Measurements from ENCODE around the gene USF2.
"Not testable (repeated sequence)": the region's sequence is repeated elsewhere in the genome, so short reads cannot be mapped to it uniquely, and the experiment has no call there.

Gene USF2

DNA sequence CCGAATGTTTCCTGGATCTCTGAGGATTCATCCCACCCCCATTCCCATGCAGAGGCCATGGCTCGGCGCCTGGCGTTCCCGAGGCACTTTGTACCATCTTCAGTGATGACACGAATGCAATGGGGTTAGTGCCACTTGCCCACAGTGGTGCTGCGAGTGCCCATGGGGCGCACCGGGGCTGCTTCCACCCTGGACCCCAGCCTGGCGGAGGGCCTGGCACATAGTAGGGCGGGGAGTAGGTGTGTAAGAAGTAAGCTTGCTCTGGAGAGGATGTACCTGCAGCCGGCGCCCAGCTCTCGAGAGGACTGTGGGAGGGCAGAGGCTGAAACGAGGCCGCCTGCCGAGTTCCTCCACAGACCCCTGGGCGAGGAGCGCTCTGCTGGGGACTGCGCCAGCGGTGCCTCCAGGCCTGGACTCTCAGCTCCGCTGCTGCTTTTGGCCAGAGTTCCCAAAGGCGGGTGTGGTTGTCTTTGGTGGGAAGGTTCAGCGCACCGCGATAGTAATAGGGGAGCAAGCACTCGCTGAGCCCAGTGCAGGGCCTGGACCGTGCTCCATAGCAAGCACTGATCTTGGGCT is 8.0 kb downstream of the USF2 start:
- no CpG with 5 or more reads among the region's 28 CpGs for WGBS (ENCODE audit: insufficient coverage, insufficient read length)
- H3K4me3 ChIP-seq (ENCODE audit: low read length), result no peak overlapping the region
- peaks cover 26% of the 10 kb centered on the region for H3K36me3 ChIP-seq (ENCODE audit: control insufficient read depth, insufficient read depth, low read length)
- no peak for DNase-seq (ENCODE audit: low read depth, low spot score)
- H3K4me1 ChIP-seq (ENCODE audit: control insufficient read depth, insufficient read depth, low read length), result no peaks in the 10 kb centered on the region; the same call in 1 of the 2 replicates
- H3K27me3 ChIP-seq (ENCODE audit: control insufficient read depth, insufficient read depth, low read length), result no peaks in the 10 kb centered on the region
- no peak overlapping the region for H3K27ac ChIP-seq (ENCODE audit: low read length)
- no peaks in the 10 kb centered on the region for H3K9me3 ChIP-seq (ENCODE audit: control insufficient read depth, insufficient read depth, low read length)

DNA sequence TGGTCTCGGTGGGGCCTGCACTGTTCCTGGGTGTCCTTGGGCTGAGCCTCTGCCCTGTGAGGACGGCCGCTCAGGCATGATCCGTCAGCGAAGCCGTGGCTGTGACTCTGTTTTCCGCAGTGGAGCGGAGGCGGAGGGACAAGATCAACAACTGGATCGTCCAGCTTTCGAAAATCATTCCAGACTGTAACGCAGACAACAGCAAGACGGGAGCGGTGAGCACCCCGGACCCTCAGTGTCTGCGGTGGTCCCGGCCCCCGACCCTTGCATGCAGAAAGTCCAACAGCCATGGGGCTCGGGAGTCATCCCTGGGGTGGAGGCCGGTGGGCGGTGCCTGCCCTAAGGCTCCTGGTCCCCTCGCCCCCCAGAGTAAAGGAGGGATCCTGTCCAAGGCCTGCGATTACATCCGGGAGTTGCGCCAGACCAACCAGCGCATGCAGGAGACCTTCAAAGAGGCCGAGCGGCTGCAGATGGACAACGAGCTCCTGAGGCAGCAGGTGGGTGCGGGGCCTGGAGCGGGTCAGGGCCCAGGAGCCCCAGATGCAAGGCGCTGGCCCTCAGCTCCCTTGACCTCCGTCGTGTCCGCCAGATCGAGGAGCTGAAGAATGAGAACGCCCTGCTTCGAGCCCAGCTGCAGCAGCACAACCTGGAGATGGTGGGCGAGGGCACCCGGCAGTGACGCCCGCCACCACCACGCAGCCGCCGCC is 10.0 kb downstream of the USF2 start:
- H3K27ac ChIP-seq (ENCODE audit: low read length), result no peak overlapping the region
- peaks cover 16% of the 10 kb centered on the region for H3K36me3 ChIP-seq (ENCODE audit: control insufficient read depth, insufficient read depth, low read length)
- no peak for DNase-seq (ENCODE audit: low read depth, low spot score)
- no peaks in the 10 kb centered on the region for H3K27me3 ChIP-seq (ENCODE audit: control insufficient read depth, insufficient read depth, low read length)
- no peak overlapping the region for H3K4me3 ChIP-seq (ENCODE audit: low read length)
- no peaks in the 10 kb centered on the region for H3K9me3 ChIP-seq (ENCODE audit: control insufficient read depth, insufficient read depth, low read length)
- no CpG with 5 or more reads among the region's 45 CpGs for WGBS (ENCODE audit: insufficient coverage, insufficient read length)
- H3K4me1 ChIP-seq (ENCODE audit: control insufficient read depth, insufficient read depth, low read length), result no peaks in the 10 kb centered on the region; the same call in 1 of the 2 replicates

DNA sequence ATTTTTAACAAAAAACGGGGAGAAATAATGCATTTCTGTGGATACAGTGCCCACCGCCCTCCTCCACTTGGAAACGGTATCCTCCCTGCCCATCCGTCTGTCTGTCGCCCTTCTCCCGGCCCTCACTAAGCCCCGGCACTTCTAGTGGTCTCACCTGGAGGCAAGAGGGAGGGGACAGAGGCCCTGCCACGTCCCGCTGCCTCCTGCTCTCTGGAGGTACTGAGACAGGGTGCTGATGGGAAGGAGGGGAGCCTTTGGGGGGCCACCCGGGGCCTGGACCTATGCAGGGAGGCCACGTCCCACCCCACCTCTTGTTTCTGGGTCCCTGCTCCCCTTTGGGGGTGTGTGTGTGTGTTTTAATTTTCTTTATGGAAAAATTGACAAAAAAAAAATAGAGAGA is 10.6 kb downstream of the USF2 start:
- Histone ChIP-seq H3K36me3 (ENCODE audit: control insufficient read depth, insufficient read depth, low read length) (peaks cover 14% of the 10 kb centered on the region), H3K27me3 (ENCODE audit: control insufficient read depth, insufficient read depth, low read length) (no peaks in the 10 kb centered on the region), H3K4me3 (ENCODE audit: low read length) (no peak overlapping the region), H3K9me3 (ENCODE audit: control insufficient read depth, insufficient read depth, low read length) (no peaks in the 10 kb centered on the region), H3K27ac (ENCODE audit: low read length) (no peak overlapping the region), H3K4me1 (ENCODE audit: control insufficient read depth, insufficient read depth, low read length) (no peaks in the 10 kb centered on the region; the same call in 1 of the 2 replicates)
- WGBS (ENCODE audit: insufficient coverage, insufficient read length), result no CpG with 5 or more reads among the region's 11 CpGs
- no peak for DNase-seq (ENCODE audit: low read depth, low spot score)

DNA sequence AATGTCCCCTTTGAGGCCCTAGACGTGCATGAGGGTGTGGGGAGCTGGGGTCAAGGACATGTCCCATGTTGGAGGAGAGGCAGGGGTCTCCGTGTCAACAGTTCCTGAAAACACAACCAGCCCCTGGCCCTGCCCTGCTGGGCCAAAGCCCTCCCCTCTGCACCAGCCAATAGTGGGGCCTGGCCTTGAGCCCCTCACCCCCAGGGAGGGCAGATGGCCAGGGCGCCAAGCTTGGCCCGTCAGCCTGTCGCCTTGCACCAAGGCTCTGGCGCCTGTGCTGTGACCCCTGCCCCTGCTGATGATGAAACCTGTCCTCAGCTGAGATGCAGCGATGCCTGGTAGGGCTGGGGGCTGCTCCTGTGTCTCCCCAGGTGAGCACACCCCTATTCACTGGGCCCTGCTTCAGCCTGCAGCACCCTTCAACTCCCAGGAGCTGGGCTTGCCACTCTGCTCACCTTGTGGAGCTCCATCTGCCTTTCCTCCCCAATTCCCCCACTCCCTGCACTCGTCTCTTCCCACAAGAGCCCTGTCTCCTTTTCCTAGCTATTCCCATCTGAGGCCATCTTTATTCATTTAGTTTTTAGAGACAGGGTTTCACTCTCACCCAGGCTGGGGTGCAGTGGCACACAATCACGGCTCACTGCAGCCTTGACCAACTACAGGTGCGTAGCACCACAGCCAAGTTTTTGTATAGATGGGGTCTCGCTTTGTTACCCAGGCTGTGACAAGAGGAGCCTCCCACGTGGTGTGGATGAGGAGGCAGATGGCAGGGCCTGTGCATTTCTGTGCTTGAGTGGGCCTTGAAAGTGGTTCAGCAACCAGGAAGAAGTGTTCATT is 11.4 kb downstream of the USF2 start:
- WGBS (ENCODE audit: insufficient coverage, insufficient read length), result no CpG with 5 or more reads among the region's 12 CpGs
- Histone ChIP-seq H3K4me3 (ENCODE audit: low read length) (no peak overlapping the region), H3K4me1 (ENCODE audit: control insufficient read depth, insufficient read depth, low read length) (peaks cover 5% of the 10 kb centered on the region; the same call in 1 of the 2 replicates), H3K36me3 (ENCODE audit: control insufficient read depth, insufficient read depth, low read length) (peaks cover 14% of the 10 kb centered on the region), H3K27me3 (ENCODE audit: control insufficient read depth, insufficient read depth, low read length) (no peaks in the 10 kb centered on the region), H3K9me3 (ENCODE audit: control insufficient read depth, insufficient read depth, low read length) (no peaks in the 10 kb centered on the region), H3K27ac (ENCODE audit: low read length) (no peak overlapping the region)
- DNase-seq (ENCODE audit: low read depth, low spot score), result no peak

DNA sequence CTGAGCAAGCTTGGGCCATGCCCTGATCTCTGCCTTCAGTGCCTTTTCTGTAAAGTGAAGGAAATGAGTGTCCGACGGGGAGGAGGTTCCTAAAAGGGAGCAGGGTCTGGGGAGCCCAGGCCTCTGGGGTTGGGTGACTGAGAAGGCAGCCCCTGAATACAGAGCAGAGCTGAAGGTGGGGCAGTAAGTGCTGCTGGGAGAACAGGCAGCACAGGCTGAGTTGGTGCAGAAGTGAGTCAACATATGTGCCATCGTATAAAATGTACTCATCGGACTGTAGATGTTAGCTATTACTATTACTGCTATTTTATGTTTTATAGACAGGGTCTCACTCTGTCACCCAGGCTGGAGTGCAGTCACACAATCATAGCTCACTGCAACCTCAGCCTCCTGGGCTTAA is 12.5 kb downstream of the USF2 start:
- no CpG with 5 or more reads among the region's 4 CpGs for WGBS (ENCODE audit: insufficient coverage, insufficient read length)

DNA sequence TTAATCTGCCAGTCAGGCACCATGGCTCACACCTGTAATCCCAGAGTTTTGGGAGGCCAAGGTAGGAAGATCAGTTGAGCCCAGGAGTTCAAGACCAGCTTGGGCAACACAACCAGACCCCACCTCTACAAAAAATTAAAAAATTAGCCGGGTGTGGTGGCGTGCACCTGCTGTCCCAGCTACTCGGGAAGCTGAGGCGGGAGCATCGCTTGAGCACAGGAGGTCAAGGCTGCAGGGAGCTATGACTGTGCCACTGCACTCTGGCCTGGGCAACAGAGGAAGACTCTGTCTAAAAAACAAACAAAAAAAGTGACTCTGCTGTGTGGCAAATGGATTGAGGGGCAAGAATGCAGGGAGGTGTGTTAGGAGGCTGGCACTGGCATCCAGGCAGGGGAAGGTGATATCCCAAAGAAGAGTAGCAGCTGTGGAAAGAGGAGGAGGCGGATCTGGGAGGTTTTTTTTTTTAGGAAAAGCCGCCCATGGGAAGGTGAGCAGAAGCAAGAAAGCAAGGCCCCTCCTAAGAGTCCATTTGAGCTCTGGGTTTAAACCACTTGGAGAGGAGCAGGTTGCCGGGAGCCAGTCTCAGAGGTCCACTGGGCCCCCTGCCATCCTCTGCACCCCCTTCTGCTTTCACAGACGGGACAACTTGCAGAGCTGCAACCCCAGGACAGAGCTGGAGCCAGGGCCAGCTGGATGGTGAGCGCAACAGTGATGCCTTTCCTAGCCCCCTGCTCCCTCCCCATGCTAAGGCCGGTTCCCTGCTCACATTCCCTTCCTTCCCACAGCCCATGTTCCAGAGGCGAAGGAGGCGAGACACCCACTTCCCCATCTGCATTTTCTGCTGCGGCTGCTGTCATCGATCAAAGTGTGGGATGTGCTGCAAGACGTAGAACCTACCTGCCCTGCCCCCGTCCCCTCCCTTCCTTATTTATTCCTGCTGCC is 15.7 kb downstream of the USF2 start:
- no peaks in the 10 kb centered on the region for H3K27me3 ChIP-seq (ENCODE audit: control insufficient read depth, insufficient read depth, low read length)
- H3K4me3 ChIP-seq (ENCODE audit: low read length), result no peak overlapping the region
- no peaks in the 10 kb centered on the region for H3K36me3 ChIP-seq (ENCODE audit: control insufficient read depth, insufficient read depth, low read length)
- no peaks in the 10 kb centered on the region for H3K9me3 ChIP-seq (ENCODE audit: control insufficient read depth, insufficient read depth, low read length)
- no peak overlapping the region for H3K27ac ChIP-seq (ENCODE audit: low read length)
- DNase-seq (ENCODE audit: low read depth, low spot score), result no peak
- H3K4me1 ChIP-seq (ENCODE audit: control insufficient read depth, insufficient read depth, low read length), result peaks cover 5% of the 10 kb centered on the region; the same call in 1 of the 2 replicates
- WGBS (ENCODE audit: insufficient coverage, insufficient read length), result no CpG with 5 or more reads among the region's 17 CpGs

More for the DNA sequence above, 12.5 kb downstream of the USF2 start:
- H3K9me3 ChIP-seq (ENCODE audit: control insufficient read depth, insufficient read depth, low read length), result no peaks in the 10 kb centered on the region
- H3K27me3 ChIP-seq (ENCODE audit: control insufficient read depth, insufficient read depth, low read length), result no peaks in the 10 kb centered on the region
- DNase-seq (ENCODE audit: low read depth, low spot score), result no peak
- peaks cover 13% of the 10 kb centered on the region for H3K36me3 ChIP-seq (ENCODE audit: control insufficient read depth, insufficient read depth, low read length)
- H3K27ac ChIP-seq (ENCODE audit: low read length), result no peak overlapping the region
- peaks cover 5% of the 10 kb centered on the region; the same call in 1 of the 2 replicates for H3K4me1 ChIP-seq (ENCODE audit: control insufficient read depth, insufficient read depth, low read length)
- no peak overlapping the region for H3K4me3 ChIP-seq (ENCODE audit: low read length)

DNA sequence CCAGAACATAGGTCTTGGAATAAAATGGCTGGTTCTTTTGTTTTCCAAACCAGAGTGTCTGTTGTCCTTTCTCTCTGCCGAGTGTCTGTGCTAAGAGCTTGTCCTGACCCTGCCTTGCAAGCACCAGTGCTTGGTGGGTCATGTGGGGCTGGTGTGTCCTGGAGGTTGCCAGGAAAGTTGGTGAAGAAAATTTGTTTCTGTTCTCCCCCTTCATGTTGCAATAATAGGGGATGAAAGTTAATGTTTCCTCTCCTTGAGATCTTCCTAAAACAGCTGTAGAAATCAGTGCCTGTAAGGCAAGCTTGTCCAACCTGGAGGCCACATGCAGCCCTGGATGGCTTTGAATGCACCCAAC is 16.3 kb downstream of the USF2 start:
- Histone ChIP-seq H3K9me3 (ENCODE audit: control insufficient read depth, insufficient read depth, low read length) (no peaks in the 10 kb centered on the region), H3K27ac (ENCODE audit: low read length) (no peak overlapping the region), H3K36me3 (ENCODE audit: control insufficient read depth, insufficient read depth, low read length) (no peaks in the 10 kb centered on the region), H3K27me3 (ENCODE audit: control insufficient read depth, insufficient read depth, low read length) (no peaks in the 10 kb centered on the region), H3K4me1 (ENCODE audit: control insufficient read depth, insufficient read depth, low read length) (peaks cover 5% of the 10 kb centered on the region; the same call in 1 of the 2 replicates), H3K4me3 (ENCODE audit: low read length) (no peak overlapping the region)
- no CpG with 5 or more reads among the region's 1 CpG for WGBS (ENCODE audit: insufficient coverage, insufficient read length)
- no peak for DNase-seq (ENCODE audit: low read depth, low spot score)

DNA sequence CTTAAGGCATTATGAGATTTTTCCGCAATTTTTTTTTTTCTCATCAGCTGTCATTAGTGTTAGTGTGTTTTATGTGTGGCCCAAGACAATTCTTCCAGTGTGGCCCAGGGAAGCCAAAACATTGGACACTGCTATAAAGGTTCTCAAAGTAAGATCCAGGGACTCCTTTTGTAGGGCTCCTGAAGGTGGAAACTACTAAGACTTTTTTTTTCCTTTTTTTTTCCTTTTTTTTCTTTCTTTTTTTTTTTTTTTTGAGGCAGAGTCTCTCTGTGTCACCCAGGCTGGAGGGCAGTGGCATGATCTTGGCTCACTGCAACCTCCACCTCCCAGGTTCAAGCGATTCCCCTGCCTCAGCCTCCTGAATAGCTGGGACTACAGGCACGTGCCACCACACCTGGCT is 16.7 kb downstream of the USF2 start:
- H3K36me3 ChIP-seq (ENCODE audit: control insufficient read depth, insufficient read depth, low read length); H3K9me3 ChIP-seq (ENCODE audit: control insufficient read depth, insufficient read depth, low read length); DNase-seq (ENCODE audit: low read depth, low spot score); H3K27me3 ChIP-seq (ENCODE audit: control insufficient read depth, insufficient read depth, low read length); H3K4me1 ChIP-seq (ENCODE audit: control insufficient read depth, insufficient read depth, low read length); H3K4me3 ChIP-seq (ENCODE audit: low read length); H3K27ac ChIP-seq (ENCODE audit: low read length): not testable (repeated sequence)
- no CpG with 5 or more reads among the region's 3 CpGs for WGBS (ENCODE audit: insufficient coverage, insufficient read length)

DNA sequence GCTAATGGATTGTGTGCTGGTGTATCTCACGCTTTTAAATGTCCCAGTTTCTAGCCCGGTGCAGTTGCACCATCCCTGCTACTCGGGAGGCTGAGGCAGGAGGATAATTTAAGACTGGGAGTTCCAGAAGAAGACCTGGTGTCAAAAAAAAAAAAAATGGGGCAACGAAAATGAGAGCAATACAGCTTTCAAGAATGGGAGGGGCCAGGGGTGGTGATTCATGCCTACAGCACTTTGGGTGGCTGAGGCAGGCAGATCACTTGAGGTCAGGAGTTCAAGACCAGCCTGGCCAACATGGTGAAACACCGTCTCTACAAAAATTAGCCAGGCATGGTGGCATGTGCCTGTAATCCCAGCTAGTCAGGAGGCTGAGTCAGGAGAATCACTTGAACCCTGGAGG is 17.3 kb downstream of the USF2 start:
- not testable (repeated sequence) for H3K27me3 ChIP-seq (ENCODE audit: control insufficient read depth, insufficient read depth, low read length); H3K36me3 ChIP-seq (ENCODE audit: control insufficient read depth, insufficient read depth, low read length); DNase-seq (ENCODE audit: low read depth, low spot score); H3K4me3 ChIP-seq (ENCODE audit: low read length); H3K27ac ChIP-seq (ENCODE audit: low read length); H3K4me1 ChIP-seq (ENCODE audit: control insufficient read depth, insufficient read depth, low read length); H3K9me3 ChIP-seq (ENCODE audit: control insufficient read depth, insufficient read depth, low read length)
- WGBS (ENCODE audit: insufficient coverage, insufficient read length), result no CpG with 5 or more reads among the region's 5 CpGs

DNA sequence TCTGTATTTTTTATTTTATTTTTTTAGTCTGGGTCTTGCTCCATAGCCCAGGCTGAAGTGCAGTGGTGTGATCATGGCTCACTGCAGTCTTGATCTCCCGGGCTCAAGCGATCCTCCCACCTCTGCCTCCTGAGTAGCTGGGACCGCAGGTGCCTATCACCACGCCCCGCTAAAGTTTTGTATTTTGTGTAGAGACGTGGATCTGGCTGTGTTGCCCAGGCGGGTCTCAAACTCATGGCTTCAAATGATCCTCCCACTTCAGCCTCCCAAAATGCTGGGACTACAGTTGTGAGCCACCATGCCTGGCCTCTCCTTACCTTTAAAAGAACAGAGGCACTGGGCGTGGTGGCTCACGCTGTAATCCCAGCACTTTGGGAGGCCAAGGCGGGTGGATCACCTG is 19.0 kb downstream of the USF2 start:
- no CpG with 5 or more reads among the region's 10 CpGs for WGBS (ENCODE audit: insufficient coverage, insufficient read length)
- no peak overlapping the region for H3K4me3 ChIP-seq (ENCODE audit: low read length)
- no peak overlapping the region for H3K27ac ChIP-seq (ENCODE audit: low read length)
- peaks cover 5% of the 10 kb centered on the region; the same call in 1 of the 2 replicates for H3K4me1 ChIP-seq (ENCODE audit: control insufficient read depth, insufficient read depth, low read length)
- H3K9me3 ChIP-seq (ENCODE audit: control insufficient read depth, insufficient read depth, low read length), result no peaks in the 10 kb centered on the region
- no peak for DNase-seq (ENCODE audit: low read depth, low spot score)
- no peaks in the 10 kb centered on the region for H3K36me3 ChIP-seq (ENCODE audit: control insufficient read depth, insufficient read depth, low read length)
- H3K27me3 ChIP-seq (ENCODE audit: control insufficient read depth, insufficient read depth, low read length), result no peaks in the 10 kb centered on the region

Data from iPS DF 6.9 (cell line).